NOMO-1 treated with DMSO at 0.1 percent for 48 hours (cell line): Measurements from ENCODE around the gene BDNF.
"Not testable (repeated sequence)": the region's sequence is repeated elsewhere in the genome, so short reads cannot be mapped to it uniquely, and the experiment has no call there.

Experiments
- DNase-seq: peaks from one replicate; lab custom pipeline; 2025; ENCODE audit not compliant: unreplicated experiment; lab: John Stamatoyannopoulos, UW

Gene BDNF

GRCh38 chr11:27700351-27701301 is at the start of gene BDNF:
Gene BDNF, minus strand, starts transcription at chr11:27700455. Its CDS starts 41,891 bp downstream, at chr11:27658564.
- DNase-seq = no peak

DNA sequence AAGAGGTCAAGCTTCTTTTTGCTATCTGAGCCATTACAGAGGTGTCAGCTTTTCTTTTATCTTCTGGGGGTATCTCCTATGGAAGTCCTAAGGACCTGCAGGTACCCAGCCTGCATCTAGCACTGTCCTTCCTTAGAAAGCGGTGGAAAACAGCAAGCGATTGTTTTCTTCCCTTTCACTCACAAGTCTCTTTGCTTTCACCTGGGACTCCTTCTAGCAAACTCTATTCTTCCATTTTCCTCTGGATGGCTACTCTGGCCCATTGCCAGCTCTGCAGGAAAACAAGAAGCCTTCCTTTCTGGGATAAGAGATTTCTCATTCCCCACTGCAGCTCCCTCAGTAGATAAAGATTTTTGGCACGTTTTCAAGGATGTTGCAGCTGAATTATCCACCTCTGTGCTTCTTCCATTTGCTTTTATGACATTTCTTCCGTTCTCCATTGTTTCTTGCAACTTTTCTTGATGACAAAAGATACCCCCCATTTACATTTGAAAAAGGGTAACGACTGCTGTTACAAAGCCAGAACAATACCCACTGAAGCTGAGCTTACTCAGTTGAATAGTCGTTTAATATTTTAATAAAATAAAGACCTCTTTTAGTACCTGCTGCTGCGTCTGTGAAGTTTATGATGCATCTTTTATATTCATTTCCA is 40.2 kb upstream of the BDNF start:
- no peak for DNase-seq

DNA sequence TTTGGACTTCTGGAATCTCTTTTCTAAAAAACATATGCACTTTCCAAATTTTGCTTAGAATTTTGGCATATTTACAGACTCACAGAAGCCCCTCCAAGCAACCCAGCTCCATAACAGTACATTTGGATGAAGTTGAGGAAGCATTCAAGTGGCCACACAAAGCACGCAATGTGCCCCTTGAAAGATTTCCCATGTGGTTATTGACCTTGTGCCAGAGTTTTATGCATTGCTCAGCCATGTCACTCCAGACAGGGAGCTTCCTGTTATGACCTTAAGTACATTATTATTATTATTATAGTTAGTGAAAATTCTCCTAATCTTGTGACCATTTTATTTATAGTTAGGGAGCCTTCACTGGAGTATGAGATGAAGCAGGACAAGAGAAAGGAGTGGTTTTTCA is 35.0 kb upstream of the BDNF start:
- no peak for DNase-seq

DNA sequence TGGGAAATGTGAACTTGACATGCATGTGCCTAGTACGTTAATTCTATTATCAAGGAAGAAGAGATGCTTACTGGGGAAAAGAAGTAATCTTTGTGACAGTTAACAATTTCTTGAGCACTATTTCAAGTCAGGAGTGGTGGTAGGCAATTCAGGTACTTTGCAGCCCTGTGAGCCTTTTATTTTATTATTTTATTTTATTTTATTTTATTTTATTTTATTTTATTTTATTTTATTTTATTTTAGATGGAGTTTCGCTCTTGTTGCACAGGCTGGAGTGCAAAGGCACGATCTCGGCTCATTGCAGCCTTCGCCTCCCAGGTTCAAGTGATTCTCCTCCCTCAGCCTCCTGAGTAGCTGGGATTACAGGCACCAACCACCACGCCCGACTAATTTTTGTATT is 31.5 kb upstream of the BDNF start:
- DNase-seq = not testable (repeated sequence)

DNA sequence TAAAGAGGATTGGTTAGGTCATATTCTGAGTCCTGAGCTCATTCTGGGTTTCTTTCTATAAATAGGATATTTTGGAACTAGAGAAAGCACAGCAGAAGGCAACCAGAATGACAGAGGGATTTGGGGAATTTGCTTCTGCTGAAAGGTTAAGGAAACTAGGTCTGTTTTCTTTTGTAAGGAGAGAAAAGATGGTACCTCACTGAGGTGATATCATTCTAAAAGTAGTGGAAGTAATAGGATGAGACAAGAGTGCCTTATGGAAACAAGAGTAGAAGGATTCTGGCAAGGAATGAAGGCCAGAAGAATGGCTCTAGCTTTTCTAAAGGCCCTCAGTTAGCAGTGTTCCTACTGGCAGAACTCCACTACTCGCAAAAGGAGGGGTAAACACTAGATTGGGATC is 26.7 kb upstream of the BDNF start:
- no peak for DNase-seq

GRCh38 chr11:27723687-27724086 is 23.4 kb upstream of the BDNF start:
- DNase-seq = no peak

DNA sequence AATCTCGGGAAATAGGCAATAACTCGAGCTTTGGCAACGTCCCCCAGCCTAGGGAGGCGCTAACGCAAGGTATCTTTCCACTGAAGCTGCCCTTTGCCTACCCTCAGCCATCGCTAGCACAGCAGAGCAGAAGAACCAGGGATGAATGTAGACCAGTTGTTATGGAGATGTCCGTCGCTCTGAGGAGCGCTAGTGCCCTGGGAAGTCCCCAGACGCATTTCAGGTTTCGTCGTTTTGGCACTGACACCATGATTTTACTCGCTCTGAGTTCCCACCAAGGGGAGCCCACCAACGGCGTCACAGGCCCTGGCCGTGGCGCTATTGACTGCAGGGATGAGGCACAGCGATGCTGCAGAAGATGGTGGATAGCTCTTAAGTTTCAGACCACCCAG is 22.7 kb upstream of the BDNF start:
- no peak for DNase-seq

DNA sequence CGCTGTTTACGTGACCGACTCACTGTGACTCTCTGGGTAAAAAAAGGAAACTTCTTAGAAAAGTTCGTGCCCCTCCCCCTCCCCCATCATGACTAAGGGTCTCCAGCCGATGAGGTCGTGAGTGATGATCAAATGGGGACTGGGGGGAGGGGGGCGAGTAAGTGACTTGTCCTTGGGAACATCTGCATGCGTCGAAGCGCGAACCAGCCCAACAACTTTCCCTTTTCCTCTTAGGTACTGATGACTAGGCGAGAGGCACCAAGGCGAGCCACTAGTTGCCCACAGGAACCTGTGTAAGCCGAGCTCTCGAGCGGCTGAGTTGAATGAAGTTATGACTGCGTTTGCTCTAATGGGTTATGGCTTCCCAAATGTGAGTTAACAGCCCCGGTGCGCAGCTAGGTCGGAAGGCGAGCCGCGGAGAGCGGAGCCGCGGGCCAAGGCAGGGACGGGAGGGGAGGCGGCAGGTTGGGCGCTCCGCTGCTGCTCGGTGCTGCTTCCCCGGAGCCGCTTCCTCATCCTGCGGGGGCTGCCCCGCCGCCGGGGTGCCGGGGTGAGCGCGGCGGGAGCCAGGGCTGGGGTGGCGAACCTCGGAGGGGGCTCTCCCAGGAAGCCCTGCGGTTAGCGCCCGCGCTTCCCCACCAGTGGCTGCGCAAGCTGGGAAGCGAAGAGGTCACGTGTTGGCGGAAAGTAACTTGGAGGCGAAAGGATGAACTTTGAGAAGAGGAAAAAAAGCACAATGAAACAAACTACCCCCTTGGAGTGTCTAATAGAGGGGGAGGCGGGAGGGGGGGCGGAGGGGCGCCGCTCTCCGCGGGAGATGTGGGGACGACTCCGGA is 22.1 kb upstream of the BDNF start:
- DNase-seq = no peak

- no peak for DNase-seq
Measured at GRCh38 chr11:27721264-27722116, 21.2 kb upstream of the BDNF start.

DNA sequence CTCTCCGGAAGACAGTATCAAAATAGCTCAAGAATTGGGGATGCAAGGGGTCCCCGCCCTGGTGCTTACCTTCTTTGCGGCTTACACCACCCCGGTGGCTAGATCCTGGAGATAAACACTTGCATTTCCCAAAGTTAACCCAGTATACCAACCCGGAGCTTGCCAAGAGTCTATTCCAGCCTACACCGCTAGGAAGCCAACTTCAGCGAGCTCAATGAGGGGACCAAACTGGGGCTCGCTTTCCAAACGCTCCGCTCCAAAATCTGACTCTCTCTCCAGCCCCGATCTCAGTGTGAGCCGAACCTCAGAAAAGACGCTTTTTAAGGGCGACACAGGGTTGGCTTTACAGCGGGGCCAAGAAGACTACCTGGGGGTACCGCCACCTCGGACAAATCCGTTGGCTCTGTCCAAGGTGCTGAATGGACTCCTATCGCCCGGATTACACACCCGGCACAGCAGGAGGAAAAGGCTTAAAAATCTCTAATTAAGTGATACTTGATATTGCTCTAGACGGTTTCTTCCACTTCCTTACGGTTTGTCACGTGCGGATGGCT is 20.1 kb upstream of the BDNF start:
- peak; percentile 26 for DNase-seq

GRCh38 chr11:27719546-27719925 is 19.3 kb upstream of the BDNF start:
- no peak for DNase-seq

DNA sequence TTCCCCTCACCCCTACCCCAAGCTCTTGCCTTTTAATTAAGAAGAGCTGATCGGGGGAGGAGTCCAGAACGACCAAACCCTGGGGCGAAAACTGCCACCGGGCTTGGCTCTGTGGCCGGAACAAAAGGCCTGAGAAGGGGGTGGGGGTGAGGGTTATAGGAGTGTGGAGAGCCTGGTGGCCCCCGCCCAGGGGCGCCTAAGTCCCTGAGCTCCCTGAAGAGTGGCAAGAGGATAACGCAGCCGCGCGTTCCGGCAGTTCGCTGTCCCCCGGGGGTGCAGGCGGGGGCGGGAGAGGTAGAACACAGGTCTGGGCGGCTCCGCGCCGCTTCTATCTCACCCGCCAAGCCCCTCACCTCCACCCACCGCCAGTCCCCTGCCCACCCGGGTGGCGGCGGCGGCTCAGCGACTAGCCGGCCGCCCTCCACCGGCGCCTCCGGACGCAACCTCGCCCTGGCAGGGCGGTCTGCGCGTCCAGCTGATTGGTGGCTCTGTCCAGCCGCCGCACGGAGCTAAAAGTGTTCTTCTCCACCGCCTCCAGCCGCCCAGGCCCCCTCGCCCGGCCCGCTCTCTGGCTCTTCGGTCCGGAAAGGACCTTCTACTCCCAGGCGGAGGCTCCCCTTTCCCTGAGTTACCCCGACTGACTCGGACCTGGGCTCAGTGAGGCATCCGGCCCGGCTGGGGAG is 18.7 kb upstream of the BDNF start:
- no peak for DNase-seq

DNA sequence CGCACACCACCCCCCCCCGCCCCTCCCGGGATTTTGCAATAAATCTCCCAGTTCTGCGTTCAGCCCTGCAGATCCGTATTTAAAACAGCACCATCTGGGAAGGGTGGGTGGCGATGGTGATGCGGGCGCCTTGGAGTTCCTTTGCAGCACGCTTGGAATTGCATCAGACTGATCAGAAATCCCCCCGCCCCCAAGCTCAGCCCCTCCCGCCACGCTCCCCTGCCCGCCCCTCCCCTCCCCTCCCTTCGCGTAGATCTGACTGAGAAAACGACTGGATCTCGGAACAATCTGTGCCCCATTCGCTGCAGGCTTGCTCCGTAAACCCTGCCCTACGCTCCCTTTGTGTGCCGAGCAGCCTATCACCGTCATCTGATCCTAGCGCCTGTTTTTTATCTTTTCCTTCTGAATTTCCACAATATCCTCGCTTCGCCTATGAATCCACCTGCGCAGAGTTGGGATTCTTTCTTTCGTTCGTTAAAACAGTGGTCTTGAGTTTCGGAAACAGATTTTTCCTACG is 18.1 kb upstream of the BDNF start:
- no peak for DNase-seq

- no peak for DNase-seq
Measured at GRCh38 chr11:27717801-27718229, 17.6 kb upstream of the BDNF start.

DNA sequence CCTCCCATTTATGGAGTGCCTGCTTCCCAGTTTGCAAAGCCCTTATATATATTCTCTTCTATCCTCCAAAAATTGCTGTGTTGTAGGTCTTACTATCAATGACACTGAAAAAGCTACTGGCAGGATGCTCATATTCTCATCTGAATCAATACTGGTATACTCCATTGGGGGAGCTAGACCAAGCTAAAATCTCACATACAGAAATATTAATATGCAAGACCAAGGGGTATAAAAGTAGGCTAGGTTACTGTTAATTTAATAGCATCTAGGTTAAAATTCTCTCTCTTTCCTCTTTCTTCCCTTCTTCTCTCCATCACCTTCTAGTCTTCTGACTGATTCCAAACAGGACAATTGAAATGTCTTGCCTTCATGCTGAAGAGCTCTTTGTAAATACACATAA is 17.1 kb upstream of the BDNF start:
- DNase-seq = no peak

- no peak for DNase-seq
Measured at GRCh38 chr11:27716835-27717234, 16.6 kb upstream of the BDNF start.

DNA sequence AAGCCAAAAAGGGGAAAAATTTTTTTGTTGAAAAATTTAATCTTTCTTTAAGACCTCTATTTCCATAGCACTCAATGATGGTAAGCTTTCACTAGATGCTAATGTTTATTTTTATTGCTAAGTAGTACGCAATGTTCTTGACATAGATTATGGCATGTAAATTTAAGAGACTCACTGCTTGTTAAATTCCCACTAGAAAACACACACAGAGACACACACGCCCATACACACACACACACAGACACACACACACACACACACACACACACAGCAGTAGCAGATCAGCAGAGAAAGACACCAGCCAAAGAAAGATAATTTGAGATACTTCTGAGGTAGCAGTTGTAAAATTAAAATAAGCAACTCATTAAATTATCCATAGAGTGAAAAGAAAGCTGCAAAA is 16.0 kb upstream of the BDNF start:
- DNase-seq = no peak

DNA sequence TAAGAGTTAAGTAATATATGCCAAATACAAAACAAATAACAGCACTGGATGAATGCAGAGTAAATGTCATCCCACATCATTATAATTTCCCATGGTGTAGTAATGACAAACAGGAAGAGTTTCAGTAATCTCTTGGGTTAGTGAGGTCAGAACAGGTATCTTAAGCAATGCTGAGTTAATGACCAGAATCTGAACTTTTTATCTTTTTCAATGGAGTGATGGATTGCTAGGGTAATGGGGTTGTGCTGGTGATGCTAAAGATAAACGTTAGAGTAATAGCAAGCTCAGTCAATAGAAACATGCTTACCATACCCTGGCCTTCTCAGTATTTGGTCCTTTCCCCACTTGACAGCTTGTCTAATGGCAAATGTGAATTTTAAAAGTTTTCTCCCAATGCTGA is 11.5 kb upstream of the BDNF start:
- no peak for DNase-seq

GRCh38 chr11:27710536-27710935 is 10.3 kb upstream of the BDNF start:
- DNase-seq = no peak
